CD8-positive, alpha-beta memory T cell (primary cell): ENCODE measurements around the gene MISFA. TPM values are rescaled to one million over a fixed set of nuclear protein-coding genes. Genes with fewer than 3 reads are reported as not detected.

ENCODE experiments used
- CTCF ChIA-PET: fragments of 350-600 bp; sonication (Branson Sonifier 250); formaldehyde crosslinking; loops from one replicate; lab custom pipeline; 2021; ENCODE audit warnings: antibody characterized with exemption; lab: Charles Lee
- POLR2A ChIA-PET: fragments of 350-600 bp; sonication (Branson Sonifier 250); formaldehyde crosslinking; loops from one replicate; lab custom pipeline; 2021; ENCODE audit warnings: antibody characterized with exemption; lab: Charles Lee
- DNase-seq, 5 donors: peaks; one replicate each; pipeline versions ENCODE4 v3.0.0 to v3.0.0-alpha.2; 2020 to 2022; ENCODE audit warnings: mixed read lengths in 1 of 5
- H3K27ac ChIP-seq: one replicate; pipeline ENCODE4 v1.7.0; 2013; ENCODE audit warnings: low read depth, mild to moderate bottlenecking, low read length, moderate library complexity
- H3K27me3 ChIP-seq: 2 replicates; pipeline ENCODE4 v1.7.0; 2013; ENCODE audit warnings: low read length, mild to moderate bottlenecking; ENCODE audit not compliant: insufficient read depth, poor library complexity, severe bottlenecking
- H3K36me3 ChIP-seq: 2 replicates; pipeline ENCODE4 v1.7.0; 2013; ENCODE audit warnings: mild to moderate bottlenecking, low read length, moderate library complexity; ENCODE audit not compliant: insufficient read depth
- H3K4me1 ChIP-seq: 2 replicates; pipeline ENCODE4 v1.7.0; 2013; ENCODE audit warnings: mild to moderate bottlenecking, low read length, moderate library complexity; ENCODE audit not compliant: insufficient read depth
- H3K4me3 ChIP-seq: 2 replicates; pipeline ENCODE4 v1.7.0; 2013; ENCODE audit warnings: mild to moderate bottlenecking, low read length
- H3K9me3 ChIP-seq: 2 replicates; pipeline ENCODE4 v1.7.0; 2013; ENCODE audit warnings: mild to moderate bottlenecking, low read length
- H3K27ac Mint-ChIP-seq, 8 donors: one replicate each; pipeline ENCODE4 v1.8.0; 2020 to 2021; ENCODE audit warnings: mixed read lengths in 8 of 8, mild to moderate bottlenecking in 6 of 8, inconsistent platforms in 3 of 8, moderate library complexity in 3 of 8
- H3K27me3 Mint-ChIP-seq, 2 donors: one replicate each; pipeline ENCODE4 v1.8.0; 2020 to 2021; ENCODE audit warnings: mixed read lengths in 2 of 2, mild to moderate bottlenecking in 1 of 2, moderate library complexity in 1 of 2
- H3K36me3 Mint-ChIP-seq, 3 donors: one replicate each; pipeline ENCODE4 v1.8.0; 2020 to 2021; ENCODE audit warnings: mixed read lengths in 3 of 3, inconsistent platforms in 1 of 3, mild to moderate bottlenecking in 1 of 3
- H3K4me1 Mint-ChIP-seq, 3 donors: one replicate each; pipeline ENCODE4 v1.8.0; 2020 to 2021; ENCODE audit warnings: mixed read lengths in 3 of 3, inconsistent platforms in 1 of 3, mild to moderate bottlenecking in 1 of 3
- H3K4me3 Mint-ChIP-seq, 7 donors: one replicate each; pipeline ENCODE4 v1.8.0; 2020 to 2021; ENCODE audit warnings: mixed read lengths in 7 of 7, mild to moderate bottlenecking in 6 of 7, moderate library complexity in 4 of 7, inconsistent platforms in 2 of 7
- H3K9me3 Mint-ChIP-seq, 5 donors: one replicate each; pipeline ENCODE4 v1.8.0; 2020 to 2022; ENCODE audit warnings: mixed read lengths in 5 of 5, mild to moderate bottlenecking in 3 of 5, moderate library complexity in 2 of 5, inconsistent platforms in 1 of 5
- polyA plus RNA-seq: library from polyadenylated mRNA; unstranded; fragments of 300-500 nt; fragmentation: Illumina TruSeq; gene quantifications from one replicate; pipeline ENCODE4 v1.2.3, GENCODE V29; 2021
- total RNA-seq, 2 experiments: library from RNA; stranded (reverse); gene quantifications; one replicate each; pipeline ENCODE4 v1.2.3, GENCODE V29; 2021

MISFA gene
- total RNA-seq (under 1 TPM in 1 of 2 experiments, not detected in 1; 0.96 TPM), polyA plus RNA-seq (0.47 TPM)

GRCh38 chr11:18599739-18600230 is at the start of gene MISFA:
MISFA (plus strand) TSS chr11:18599789; CDS start chr11:18599929, 140 bp downstream.
- Histone ChIP-seq H3K4me3 (no peak within 1 kb of the TSS), H3K36me3 (no peaks in the 10 kb centered on the region), H3K9me3 (no peaks in the 10 kb centered on the region), H3K27ac (no peak within 1 kb of the TSS), H3K27me3 (no peaks in the 10 kb centered on the region), H3K4me1 (no peaks in the 10 kb centered on the region)
- POLR2A ChIA-PET = no interaction called here
- Mint-ChIP-seq H3K9me3 (no peaks in the 10 kb centered on the region), H3K4me1 (no peaks in the 10 kb centered on the region), H3K4me3 (no peak within 1 kb of the TSS), H3K36me3 (peaks cover 0 to 3% (median 0%) of the 10 kb centered on the region in 3 donors), H3K27ac (peak within 1 kb of the TSS in 5 of 8 donors; percentile 0 to 68 (median 10)), H3K27me3 (no peaks in the 10 kb centered on the region)
- CTCF ChIA-PET = no interaction called here
- no peak for DNase-seq

GRCh38 chr11:18563090-18563730 is 36.4 kb upstream of the MISFA start:
- no peaks in the 10 kb centered on the region for H3K9me3 ChIP-seq
- Mint-ChIP-seq H3K27ac (peak overlapping the region in 2 of 8 donors; percentile 60 to 79), H3K9me3 (no peaks in the 10 kb centered on the region), H3K4me1 (no peaks in the 10 kb centered on the region), H3K4me3 (no peak overlapping the region), H3K36me3 (peaks cover 4 to 46% (median 6%) of the 10 kb centered on the region in 3 donors), H3K27me3 (no peaks in the 10 kb centered on the region)
- H3K4me3 ChIP-seq = no peak overlapping the region
- H3K27ac ChIP-seq = no peak overlapping the region
- H3K36me3 ChIP-seq = no peaks in the 10 kb centered on the region
- no peaks in the 10 kb centered on the region for H3K27me3 ChIP-seq
- no peak for DNase-seq
- no peaks in the 10 kb centered on the region for H3K4me1 ChIP-seq
- ChIA-PET POLR2A (no interaction called here), CTCF (no interaction called here)

- H3K9me3 Mint-ChIP-seq = no peaks in the 10 kb centered on the region
- H3K36me3 Mint-ChIP-seq = peaks cover 4 to 47% (median 5%) of the 10 kb centered on the region in 3 donors
- no peaks in the 10 kb centered on the region for H3K36me3 ChIP-seq
- no peak for DNase-seq
- H3K27me3 ChIP-seq = no peaks in the 10 kb centered on the region
- no peaks in the 10 kb centered on the region for H3K27me3 Mint-ChIP-seq
- H3K4me3 Mint-ChIP-seq = no peak overlapping the region
- H3K27ac Mint-ChIP-seq = peak overlapping the region in 2 of 8 donors; percentile 64 to 69
- H3K4me1 Mint-ChIP-seq = no peaks in the 10 kb centered on the region
- H3K27ac ChIP-seq = no peak overlapping the region
- ChIA-PET CTCF (no interaction called here), POLR2A (interaction anchor here (0.6 kb wide), 1 partner anchor 11 kb away, joined by 4 read pairs; no protein-coding TSS in a partner anchor)
- H3K4me3 ChIP-seq = no peak overlapping the region
- H3K9me3 ChIP-seq = no peaks in the 10 kb centered on the region
- H3K4me1 ChIP-seq = no peaks in the 10 kb centered on the region
Measured at GRCh38 chr11:18564149-18564548, 35.4 kb upstream of the MISFA start.

GRCh38 chr11:18566406-18566805 is 33.2 kb upstream of the MISFA start:
- Histone ChIP-seq H3K27ac (no peak overlapping the region), H3K27me3 (no peaks in the 10 kb centered on the region), H3K4me3 (no peak overlapping the region), H3K9me3 (no peaks in the 10 kb centered on the region), H3K4me1 (no peaks in the 10 kb centered on the region), H3K36me3 (no peaks in the 10 kb centered on the region)
- POLR2A ChIA-PET = no interaction called here
- no peak overlapping the region for H3K4me3 Mint-ChIP-seq
- no peaks in the 10 kb centered on the region for H3K9me3 Mint-ChIP-seq
- no peaks in the 10 kb centered on the region for H3K27me3 Mint-ChIP-seq
- no peak overlapping the region for H3K27ac Mint-ChIP-seq
- H3K4me1 Mint-ChIP-seq = peaks cover 0 to 2% (median 0%) of the 10 kb centered on the region in 3 donors
- DNase-seq = no peak
- peaks cover 6 to 50% (median 7%) of the 10 kb centered on the region in 3 donors for H3K36me3 Mint-ChIP-seq
- CTCF ChIA-PET = no interaction called here

- no peak for DNase-seq
- POLR2A ChIA-PET = no interaction called here
Measured at GRCh38 chr11:18567081-18567480, 32.5 kb upstream of the MISFA start.

GRCh38 chr11:18575361-18575760 is 24.2 kb upstream of the MISFA start:
- Mint-ChIP-seq H3K27me3 (peaks cover 0 to 2% of the 10 kb centered on the region in 2 donors), H3K36me3 (peaks cover 9 to 55% (median 12%) of the 10 kb centered on the region in 3 donors), H3K4me3 (no peak overlapping the region), H3K27ac (peak overlapping the region in 4 of 8 donors; percentile 46 to 83 (median 72)), H3K9me3 (no peaks in the 10 kb centered on the region), H3K4me1 (peaks cover 13 to 27% (median 13%) of the 10 kb centered on the region in 3 donors)
- Histone ChIP-seq H3K4me1 (no peaks in the 10 kb centered on the region), H3K9me3 (no peaks in the 10 kb centered on the region), H3K27me3 (no peaks in the 10 kb centered on the region), H3K4me3 (no peak overlapping the region), H3K27ac (no peak overlapping the region), H3K36me3 (no peaks in the 10 kb centered on the region)
- DNase-seq = no peak
- ChIA-PET POLR2A (no interaction called here), CTCF (no interaction called here)

More at GRCh38 chr11:18567081-18567480, 32.5 kb upstream of the MISFA start:
- Histone ChIP-seq H3K36me3 (no peaks in the 10 kb centered on the region), H3K4me3 (no peak overlapping the region), H3K27ac (no peak overlapping the region), H3K9me3 (no peaks in the 10 kb centered on the region), H3K4me1 (no peaks in the 10 kb centered on the region), H3K27me3 (no peaks in the 10 kb centered on the region)
- Mint-ChIP-seq H3K4me3 (no peak overlapping the region), H3K27ac (no peak overlapping the region), H3K9me3 (no peaks in the 10 kb centered on the region), H3K36me3 (peaks cover 6 to 52% (median 11%) of the 10 kb centered on the region in 3 donors), H3K27me3 (no peaks in the 10 kb centered on the region), H3K4me1 (peaks cover 0 to 2% (median 0%) of the 10 kb centered on the region in 3 donors)
- CTCF ChIA-PET = no interaction called here

GRCh38 chr11:18578975-18579598 is 20.5 kb upstream of the MISFA start:
- ChIA-PET CTCF (interaction anchor here (0.9 to 1.4 kb wide), 2 partner anchors 9 to 17 kb away, joined by 3 to 4 read pairs; partner anchors contain the start of gene UEVLD), POLR2A (no interaction called here)
- peaks cover 13 to 33% (median 17%) of the 10 kb centered on the region in 3 donors for H3K4me1 Mint-ChIP-seq
- no peaks in the 10 kb centered on the region for H3K4me1 ChIP-seq
- H3K27me3 ChIP-seq = no peaks in the 10 kb centered on the region
- no peaks in the 10 kb centered on the region for H3K36me3 ChIP-seq
- peak overlapping the region; percentile 49 to 97 (median 79) for H3K27ac Mint-ChIP-seq
- no peak overlapping the region for H3K27ac ChIP-seq
- H3K27me3 Mint-ChIP-seq = peaks cover 0 to 2% of the 10 kb centered on the region in 2 donors
- peak overlapping the region; percentile 40 to 83 (median 76) for H3K4me3 Mint-ChIP-seq
- H3K4me3 ChIP-seq = peak overlapping the region; percentile 19
- no peaks in the 10 kb centered on the region for H3K9me3 Mint-ChIP-seq
- no peak for DNase-seq
- no peaks in the 10 kb centered on the region for H3K9me3 ChIP-seq
- H3K36me3 Mint-ChIP-seq = peaks cover 4 to 33% (median 9%) of the 10 kb centered on the region in 3 donors
